Calu3 (cell line): ENCODE results near the gene SSBP3. TPM values are rescaled to one million over a fixed set of nuclear protein-coding genes. Genes with fewer than 3 reads are reported as not detected.

ENCODE experiments used
- BruUV-seq: library from RNA; stranded (reverse); fragments of 400-500 nt; replicated peaks from 2 replicates; lab custom pipeline; 2021; lab: Mats Ljungman, UMichigan
- CTCF ChIA-PET: fragments of 300-600 bp; sonication (Branson Sonifier 250); formaldehyde crosslinking; loops from one replicate; lab custom pipeline; 2022; ENCODE audit warnings: antibody characterized with exemption; lab: Charles Lee
- DNase-seq: peaks from one replicate; pipeline ENCODE4 v3.0.0; 2022
- H3K27ac Mint-ChIP-seq: one replicate; pipeline ENCODE4 v1.8.0; 2022; ENCODE audit warnings: mixed read lengths; ENCODE audit not compliant: unreplicated experiment
- H3K27me3 Mint-ChIP-seq: one replicate; pipeline ENCODE4 v1.8.0; 2022; ENCODE audit warnings: mixed read lengths; ENCODE audit not compliant: unreplicated experiment
- H3K36me3 Mint-ChIP-seq: one replicate; pipeline ENCODE4 v1.8.0; 2022; ENCODE audit warnings: mild to moderate bottlenecking, moderate library complexity, mixed read lengths; ENCODE audit not compliant: insufficient read depth, unreplicated experiment
- H3K4me1 Mint-ChIP-seq: one replicate; pipeline ENCODE4 v1.8.0; 2022; ENCODE audit warnings: mild to moderate bottlenecking, low read depth, mixed read lengths; ENCODE audit not compliant: unreplicated experiment
- H3K4me3 Mint-ChIP-seq: one replicate; pipeline ENCODE4 v1.8.0; 2022; ENCODE audit warnings: mild to moderate bottlenecking, low read depth, moderate library complexity, mixed read lengths; ENCODE audit not compliant: unreplicated experiment
- H3K9me3 Mint-ChIP-seq: one replicate; pipeline ENCODE4 v1.8.0; 2022; ENCODE audit warnings: low read depth, mixed read lengths; ENCODE audit not compliant: unreplicated experiment
- intact Hi-C: fragments of 100-400 bp; cut with micrococcal nuclease; formaldehyde crosslinking; loops from one replicate; pipeline ENCODE4 v1.10.0; 2022; ENCODE audit not compliant: unreplicated experiment
- total RNA-seq: library from RNA; stranded (reverse); gene quantifications from 2 replicates; pipeline ENCODE4 v1.2.3, GENCODE V29; 2022
- TF ChIP-seq, protein P1 (sequence below): fragments of 200-600 bp; IDR thresholded peaks from one replicate; pipeline ENCODE4 v1.8.0; 2022; ENCODE audit warnings: antibody characterized with exemption; ENCODE audit not compliant: unreplicated experiment

The SSBP3 gene
- total RNA-seq, 1 experiment from 2014 or later: 16.6 TPM

DNA sequence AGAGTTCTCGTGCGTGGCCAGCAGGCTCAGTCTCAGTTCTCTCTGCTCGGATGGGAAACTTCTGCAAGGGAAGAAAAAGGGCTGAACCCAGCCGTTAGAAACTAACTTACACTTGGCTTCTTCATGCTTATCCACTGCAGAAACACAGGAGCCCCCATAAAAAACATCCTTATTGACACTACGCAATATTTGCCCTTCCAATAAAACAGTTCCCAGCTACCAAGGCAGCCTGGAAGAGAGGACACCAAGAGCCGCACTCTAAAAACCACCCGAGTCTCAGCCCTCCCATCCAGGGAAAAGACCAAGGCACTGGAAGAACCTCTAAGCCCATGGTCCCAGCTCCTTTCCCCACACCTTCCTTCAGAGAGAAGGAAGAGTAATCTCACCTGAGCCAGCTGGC lies 61.1 kb downstream of the SSBP3 start:
- TF ChIP-seq, protein P1, sequence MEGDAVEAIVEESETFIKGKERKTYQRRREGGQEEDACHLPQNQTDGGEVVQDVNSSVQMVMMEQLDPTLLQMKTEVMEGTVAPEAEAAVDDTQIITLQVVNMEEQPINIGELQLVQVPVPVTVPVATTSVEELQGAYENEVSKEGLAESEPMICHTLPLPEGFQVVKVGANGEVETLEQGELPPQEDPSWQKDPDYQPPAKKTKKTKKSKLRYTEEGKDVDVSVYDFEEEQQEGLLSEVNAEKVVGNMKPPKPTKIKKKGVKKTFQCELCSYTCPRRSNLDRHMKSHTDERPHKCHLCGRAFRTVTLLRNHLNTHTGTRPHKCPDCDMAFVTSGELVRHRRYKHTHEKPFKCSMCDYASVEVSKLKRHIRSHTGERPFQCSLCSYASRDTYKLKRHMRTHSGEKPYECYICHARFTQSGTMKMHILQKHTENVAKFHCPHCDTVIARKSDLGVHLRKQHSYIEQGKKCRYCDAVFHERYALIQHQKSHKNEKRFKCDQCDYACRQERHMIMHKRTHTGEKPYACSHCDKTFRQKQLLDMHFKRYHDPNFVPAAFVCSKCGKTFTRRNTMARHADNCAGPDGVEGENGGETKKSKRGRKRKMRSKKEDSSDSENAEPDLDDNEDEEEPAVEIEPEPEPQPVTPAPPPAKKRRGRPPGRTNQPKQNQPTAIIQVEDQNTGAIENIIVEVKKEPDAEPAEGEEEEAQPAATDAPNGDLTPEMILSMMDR: no peak
- H3K4me3 Mint-ChIP-seq: no peak overlapping the region
- no peak overlapping the region for H3K27ac Mint-ChIP-seq
- no peak for DNase-seq
- CTCF ChIA-PET: no interaction called here
- H3K9me3 Mint-ChIP-seq: no peaks in the 10 kb centered on the region
- no TSS peak for BruUV-seq
- no peaks in the 10 kb centered on the region for H3K36me3 Mint-ChIP-seq
- intact Hi-C loops: no loop called here
- no peaks in the 10 kb centered on the region for H3K27me3 Mint-ChIP-seq
- no peaks in the 10 kb centered on the region for H3K4me1 Mint-ChIP-seq

GRCh38 chr1:54342742-54343687 lies 63.2 kb downstream of the SSBP3 start:
- CTCF ChIA-PET: interaction anchor here (0.5 to 0.6 kb wide), 2 partner anchors 71 to 214 kb away, joined by 5 to 6 read pairs; no protein-coding TSS in a partner anchor
- no peaks in the 10 kb centered on the region for H3K36me3 Mint-ChIP-seq
- no peak for DNase-seq
- no peak overlapping the region for H3K27ac Mint-ChIP-seq
- no peaks in the 10 kb centered on the region for H3K4me1 Mint-ChIP-seq
- no peak overlapping the region for H3K4me3 Mint-ChIP-seq
- no peaks in the 10 kb centered on the region for H3K27me3 Mint-ChIP-seq
- intact Hi-C loops: no loop called here
- no TSS peak for BruUV-seq
- no peaks in the 10 kb centered on the region for H3K9me3 Mint-ChIP-seq
- TF ChIP-seq, protein P1: no peak

GRCh38 chr1:54342288-54342687 lies 63.9 kb downstream of the SSBP3 start:
- intact Hi-C loops: no loop called here
- CTCF ChIA-PET: no interaction called here
- no peaks in the 10 kb centered on the region for H3K9me3 Mint-ChIP-seq
- no peaks in the 10 kb centered on the region for H3K36me3 Mint-ChIP-seq
- H3K27me3 Mint-ChIP-seq: no peaks in the 10 kb centered on the region
- no peak for DNase-seq
- no peak overlapping the region for H3K4me3 Mint-ChIP-seq
- no peak overlapping the region for H3K27ac Mint-ChIP-seq
- no TSS peak for BruUV-seq
- no peaks in the 10 kb centered on the region for H3K4me1 Mint-ChIP-seq
- TF ChIP-seq, protein P1: no peak

GRCh38 chr1:54341763-54342162 lies 64.4 kb downstream of the SSBP3 start:
- TF ChIP-seq, protein P1: no peak
- BruUV-seq: no TSS peak
- H3K27me3 Mint-ChIP-seq: no peaks in the 10 kb centered on the region
- H3K4me1 Mint-ChIP-seq: no peaks in the 10 kb centered on the region
- no peak for DNase-seq
- CTCF ChIA-PET: no interaction called here
- H3K4me3 Mint-ChIP-seq: no peak overlapping the region
- intact Hi-C loops: no loop called here
- H3K36me3 Mint-ChIP-seq: no peaks in the 10 kb centered on the region
- H3K27ac Mint-ChIP-seq: no peak overlapping the region
- no peaks in the 10 kb centered on the region for H3K9me3 Mint-ChIP-seq
